H7 (cell line): ENCODE data around the gene FOLR3. TPM values are rescaled to one million over a fixed set of nuclear protein-coding genes. Genes with fewer than 3 reads are reported as not detected.
"Not testable (repeated sequence)": the region's sequence is repeated elsewhere in the genome, so short reads cannot be mapped to it uniquely, and the experiment has no call there.

ENCODE experiments used
- DNase-seq: peaks from one replicate; pipeline ENCODE4 v3.0.0; 2012
- H3K27me3 ChIP-seq: 2 replicates; pipeline ENCODE4 v1.6.0; 2011; ENCODE audit warnings: mild to moderate bottlenecking, low read length; ENCODE audit not compliant: control insufficient read depth, insufficient read depth
- H3K36me3 ChIP-seq: replicated peaks from 2 replicates; pipeline ENCODE4 v1.5.1; 2011; ENCODE audit warnings: low read length; ENCODE audit not compliant: control insufficient read depth, insufficient read depth
- H3K4me3 ChIP-seq: 2 replicates; pipeline ENCODE4 v1.5.1; 2011; ENCODE audit warnings: low read depth, mild to moderate bottlenecking, control low read depth, low read length, moderate library complexity; ENCODE audit not compliant: insufficient read depth
- total RNA-seq: library from RNA; depleted of rRNA; stranded (reverse); fragments of >200 nt; shearing (Covaris generic); gene quantifications from 2 replicates; pipeline ENCODE4 v1.2.3, GENCODE V29; 2014

Gene FOLR3
- total RNA-seq, 1 experiment from 2014 or later = not detected

DNA sequence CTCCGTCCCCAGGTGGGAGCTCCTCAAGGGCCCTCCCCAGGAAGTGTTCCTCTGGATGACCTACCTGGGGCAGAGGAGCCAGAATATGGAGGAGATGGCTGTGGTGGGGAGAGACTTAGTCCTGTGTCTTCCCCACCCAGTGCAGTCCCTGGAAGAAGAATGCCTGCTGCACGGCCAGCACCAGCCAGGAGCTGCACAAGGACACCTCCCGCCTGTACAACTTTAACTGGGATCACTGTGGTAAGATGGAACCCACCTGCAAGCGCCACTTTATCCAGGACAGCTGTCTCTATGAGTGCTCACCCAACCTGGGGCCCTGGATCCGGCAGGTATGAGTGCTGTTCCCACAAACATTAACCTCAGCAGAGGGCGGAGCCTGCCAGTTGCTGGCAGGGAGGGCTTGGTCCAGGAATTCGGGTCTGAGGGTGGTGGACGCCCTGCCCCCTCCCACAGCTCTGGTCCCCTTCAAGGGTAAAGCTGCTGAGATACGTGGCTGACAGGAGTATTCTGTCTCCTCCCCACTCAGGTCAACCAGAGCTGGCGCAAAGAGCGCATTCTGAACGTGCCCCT is 3.4 kb downstream of the FOLR3 start:
- Histone ChIP-seq H3K4me3 (no peak overlapping the region), H3K27me3 (no peaks in the 10 kb centered on the region), H3K36me3 (no peaks in the 10 kb centered on the region)
- no peak for DNase-seq

DNA sequence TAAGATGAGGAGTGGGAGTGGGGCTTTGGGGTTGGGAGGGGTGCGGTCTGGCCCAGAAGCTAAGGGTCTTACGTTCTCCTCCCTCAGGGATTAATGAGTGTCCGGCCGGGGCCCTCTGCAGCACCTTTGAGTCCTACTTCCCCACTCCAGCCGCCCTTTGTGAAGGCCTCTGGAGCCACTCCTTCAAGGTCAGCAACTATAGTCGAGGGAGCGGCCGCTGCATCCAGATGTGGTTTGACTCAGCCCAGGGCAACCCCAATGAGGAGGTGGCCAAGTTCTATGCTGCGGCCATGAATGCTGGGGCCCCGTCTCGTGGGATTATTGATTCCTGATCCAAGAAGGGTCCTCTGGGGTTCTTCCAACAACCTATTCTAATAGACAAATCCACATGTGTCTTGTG is 4.0 kb downstream of the FOLR3 start:
- H3K27me3 ChIP-seq = no peaks in the 10 kb centered on the region
- no peak for DNase-seq
- no peak overlapping the region for H3K4me3 ChIP-seq
- H3K36me3 ChIP-seq = no peaks in the 10 kb centered on the region

DNA sequence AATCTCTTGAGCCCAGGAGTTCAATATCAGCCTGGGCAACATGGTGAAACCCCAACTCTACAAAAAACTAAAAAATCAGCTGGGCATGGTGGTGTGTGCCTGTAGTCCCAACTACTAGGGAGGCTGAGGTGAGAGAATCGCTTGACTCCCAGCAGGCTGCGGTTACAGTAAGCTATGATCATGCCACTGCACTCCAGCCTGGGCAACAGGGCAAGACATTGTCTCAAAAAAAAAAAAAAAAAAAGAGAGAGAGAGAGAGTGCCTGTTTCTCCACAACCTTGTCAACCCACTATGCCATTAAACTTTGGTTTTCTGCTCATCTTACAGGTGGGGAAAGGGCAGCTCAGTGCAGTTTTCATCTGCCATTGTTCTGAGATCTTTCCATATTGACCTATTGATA is 5.1 kb downstream of the FOLR3 start:
- no peak for DNase-seq
- no peak overlapping the region for H3K4me3 ChIP-seq
- H3K27me3 ChIP-seq = no peaks in the 10 kb centered on the region
- H3K36me3 ChIP-seq = no peaks in the 10 kb centered on the region

DNA sequence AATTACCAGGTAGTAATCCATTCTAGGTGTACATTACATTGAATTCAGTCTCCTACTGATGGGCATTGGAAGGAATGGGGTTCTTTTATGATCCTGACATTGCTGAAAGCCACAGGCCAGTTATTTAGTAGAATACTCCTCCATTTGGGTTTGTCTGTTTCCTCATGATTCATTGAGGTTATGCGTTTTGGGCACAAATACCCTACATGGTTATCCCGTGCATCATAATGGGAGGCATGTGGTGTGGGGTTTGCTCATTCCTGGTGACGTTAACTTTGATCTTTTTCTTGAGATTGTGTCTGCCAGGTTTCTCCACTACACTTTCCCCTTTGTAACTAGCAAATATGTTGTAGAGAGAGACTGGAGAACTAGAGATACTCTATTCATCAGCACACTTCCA is 5.5 kb downstream of the FOLR3 start:
- Histone ChIP-seq H3K27me3 (no peaks in the 10 kb centered on the region), H3K36me3 (no peaks in the 10 kb centered on the region), H3K4me3 (no peak overlapping the region)
- no peak for DNase-seq

DNA sequence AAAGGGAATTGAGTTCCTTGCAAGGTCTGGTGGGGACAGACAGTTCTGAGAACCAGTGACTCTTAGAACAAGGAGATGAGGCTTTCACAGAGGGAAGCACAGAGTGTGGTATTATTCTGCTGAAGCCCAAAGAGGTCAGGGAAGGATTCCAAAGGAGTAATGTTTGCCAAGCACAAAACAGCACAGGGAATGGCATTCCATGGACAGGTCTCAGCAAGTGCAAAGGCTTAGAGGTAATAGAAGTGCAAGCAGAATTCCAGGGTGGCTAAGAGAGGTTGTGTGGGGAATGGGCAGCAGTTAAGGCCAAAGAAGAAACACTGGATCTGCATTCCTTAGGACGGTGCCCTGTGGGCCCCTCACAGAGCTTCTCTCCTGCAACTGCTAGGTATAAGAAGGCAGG is 6.6 kb downstream of the FOLR3 start:
- DNase-seq, H3K4me3 ChIP-seq, H3K27me3 ChIP-seq, H3K36me3 ChIP-seq: not testable (repeated sequence)

DNA sequence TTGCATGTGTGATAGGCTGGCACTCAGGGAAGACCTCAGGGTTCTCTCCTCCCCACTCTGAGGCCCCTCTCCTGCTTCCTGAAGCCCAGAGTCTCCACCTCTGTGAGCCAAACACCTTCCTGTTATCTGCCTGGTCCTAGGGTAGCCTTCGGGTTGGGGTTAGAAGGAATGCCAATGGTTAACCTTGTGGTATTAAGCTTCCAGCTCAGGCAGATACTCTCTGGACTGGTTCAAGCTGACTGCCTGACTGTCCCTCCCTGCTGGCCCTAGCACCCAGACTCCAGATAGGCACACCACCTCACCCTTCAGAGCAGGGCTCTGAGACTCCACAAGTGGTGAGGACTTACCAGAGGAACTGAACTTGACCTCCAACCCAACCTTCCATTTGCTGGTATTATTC is 7.0 kb downstream of the FOLR3 start:
- not testable (repeated sequence) for H3K36me3 ChIP-seq, H3K27me3 ChIP-seq, H3K4me3 ChIP-seq, DNase-seq

DNA sequence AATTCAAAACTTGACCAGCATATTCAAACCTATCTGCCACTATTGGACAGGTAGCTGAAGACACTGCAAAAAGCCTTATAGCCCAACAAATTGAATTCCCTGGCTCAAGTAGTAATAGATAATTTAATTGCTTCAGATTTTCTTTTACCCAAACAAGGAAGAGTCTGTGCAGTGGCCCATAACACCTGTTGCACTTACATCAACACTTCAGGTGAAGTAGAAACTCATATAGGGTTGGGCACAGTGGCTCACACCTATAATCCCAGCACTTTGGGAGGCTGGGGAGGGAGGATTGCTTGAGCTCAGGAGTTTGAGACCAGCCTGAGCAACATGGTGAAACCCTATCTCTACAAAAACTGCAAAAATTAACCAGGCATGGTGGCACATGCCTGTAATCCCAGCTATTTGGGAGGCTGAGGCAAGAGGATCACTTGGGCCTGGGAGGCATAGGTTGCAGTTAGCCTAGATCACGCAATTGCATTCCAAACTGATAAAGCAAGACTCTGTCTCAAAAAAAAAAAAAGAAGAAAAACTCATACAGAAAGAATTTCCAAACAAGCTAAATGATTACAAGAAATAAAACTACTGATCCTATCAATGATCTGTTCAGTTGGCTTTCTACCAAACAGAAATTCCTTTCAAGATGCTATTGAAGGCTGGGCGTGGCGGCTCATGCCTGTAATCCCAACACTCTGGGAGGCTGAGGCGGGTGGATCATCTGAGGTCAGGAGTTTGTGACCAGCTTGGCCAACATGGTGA is 9.5 kb downstream of the FOLR3 start:
- no peak for DNase-seq

DNA sequence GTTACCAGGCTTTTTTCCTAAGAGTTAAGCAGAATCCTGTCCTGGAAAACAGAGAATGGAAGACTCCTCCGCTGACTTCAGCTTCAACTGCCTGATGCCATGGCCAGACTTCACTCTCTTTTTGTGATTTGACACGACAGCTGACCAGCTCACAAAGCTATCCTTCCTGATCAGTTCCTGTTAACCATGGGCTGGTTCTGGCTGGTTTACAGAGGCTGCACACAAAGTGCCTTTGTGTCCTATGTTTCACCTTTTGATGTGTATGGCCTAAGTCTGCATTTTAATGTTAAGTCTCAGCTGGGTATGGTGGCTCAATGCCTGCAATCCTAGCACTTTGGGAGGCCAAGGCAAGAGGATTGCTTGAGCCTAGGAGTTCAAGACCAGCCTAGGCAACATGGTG is 11.1 kb downstream of the FOLR3 start:
- Histone ChIP-seq H3K36me3 (no peaks in the 10 kb centered on the region), H3K4me3 (no peak overlapping the region), H3K27me3 (no peaks in the 10 kb centered on the region)
- no peak for DNase-seq

More for the DNA sequence above, 9.5 kb downstream of the FOLR3 start:
- no peaks in the 10 kb centered on the region for H3K27me3 ChIP-seq
- no peak overlapping the region for H3K4me3 ChIP-seq
- H3K36me3 ChIP-seq = no peaks in the 10 kb centered on the region

DNA sequence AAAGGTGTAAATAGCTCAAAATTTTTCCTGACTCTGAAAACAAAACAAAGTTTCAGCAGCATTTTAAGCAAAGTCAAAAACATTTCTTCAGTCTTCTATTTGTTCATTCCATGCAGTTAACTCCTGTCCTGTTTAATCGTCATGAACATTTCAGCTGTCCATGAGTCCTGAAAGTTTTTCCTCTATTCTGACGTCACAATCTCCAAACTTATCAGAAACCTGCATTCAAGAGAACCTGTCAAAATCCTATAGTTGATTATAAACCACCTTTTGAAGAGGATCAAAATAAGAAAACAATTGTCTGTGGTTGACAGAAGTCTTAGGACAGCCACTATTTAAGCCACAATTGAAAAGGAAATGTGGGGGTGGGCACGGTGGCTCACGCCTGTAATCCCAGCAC is 15.4 kb downstream of the FOLR3 start:
- DNase-seq = no peak
- Histone ChIP-seq H3K36me3 (no peaks in the 10 kb centered on the region), H3K27me3 (no peaks in the 10 kb centered on the region), H3K4me3 (no peak overlapping the region)

DNA sequence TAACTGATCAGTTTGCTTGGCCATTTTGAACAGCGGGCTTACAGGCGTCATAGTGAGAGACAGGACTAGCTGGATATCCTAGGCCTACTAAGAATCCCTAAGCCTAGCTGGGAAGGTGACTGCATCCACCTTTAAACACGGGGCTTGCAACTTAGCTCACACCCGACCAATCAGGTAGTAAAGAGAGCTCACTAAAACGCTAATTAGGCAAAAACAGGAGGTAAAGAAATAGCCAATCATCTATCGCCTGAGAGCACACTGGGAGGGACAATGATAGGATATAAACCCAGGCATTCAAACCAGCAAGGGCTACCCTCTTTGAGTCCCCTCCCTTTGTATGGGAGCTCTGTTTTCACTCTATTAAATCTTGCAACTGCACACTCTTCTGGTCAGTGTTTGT is 18.3 kb downstream of the FOLR3 start:
- DNase-seq, H3K27me3 ChIP-seq, H3K4me3 ChIP-seq, H3K36me3 ChIP-seq: not testable (repeated sequence)

DNA sequence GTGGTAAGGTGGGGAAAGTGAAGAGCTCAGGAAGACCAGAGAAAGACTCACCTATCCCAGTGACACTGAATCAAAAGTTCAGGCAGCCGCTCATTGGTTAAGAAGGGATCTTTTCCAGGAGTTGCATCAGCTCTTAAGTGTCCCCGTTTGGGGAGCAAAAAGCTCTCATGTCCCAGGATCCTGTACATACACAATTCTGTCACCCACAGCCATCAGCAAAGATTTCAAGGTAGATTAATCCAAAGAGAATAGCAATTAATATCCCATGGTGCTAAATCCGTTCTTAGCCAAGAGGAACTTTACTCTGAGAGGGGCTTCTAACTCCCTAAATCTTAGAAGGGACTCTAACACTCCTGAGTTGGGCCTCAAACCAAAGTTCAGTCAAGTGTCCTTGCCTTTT is 19.3 kb downstream of the FOLR3 start:
- no peak overlapping the region for H3K4me3 ChIP-seq
- no peak for DNase-seq
- H3K27me3 ChIP-seq = 0 out of 2 replicates have a peak, but pooled peaks cover 1% of the 10 kb centered on the region
- H3K36me3 ChIP-seq = no peaks in the 10 kb centered on the region

DNA sequence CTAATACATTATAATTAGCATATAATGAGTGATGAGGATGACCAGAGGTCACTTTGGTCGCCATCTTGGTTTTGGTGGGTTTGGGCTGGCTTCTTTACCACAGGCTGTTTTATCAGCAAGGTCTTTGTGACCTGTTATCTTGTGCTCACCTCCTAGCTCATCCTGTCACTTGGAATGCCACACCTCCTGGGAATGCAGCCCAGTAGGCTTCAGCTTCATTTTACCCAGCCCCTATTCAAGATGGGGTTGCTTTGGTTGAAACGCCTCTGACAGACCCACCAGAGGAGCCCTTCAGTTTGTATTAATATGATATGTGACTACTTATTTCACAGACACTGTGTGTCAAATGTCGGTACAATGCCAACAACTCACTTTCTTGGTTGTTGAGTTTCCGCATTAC is 20.2 kb downstream of the FOLR3 start:
- Histone ChIP-seq H3K4me3 (no peak overlapping the region), H3K36me3 (no peaks in the 10 kb centered on the region), H3K27me3 (0 out of 2 replicates have a peak, but pooled peaks cover 1% of the 10 kb centered on the region)
- DNase-seq = no peak

DNA sequence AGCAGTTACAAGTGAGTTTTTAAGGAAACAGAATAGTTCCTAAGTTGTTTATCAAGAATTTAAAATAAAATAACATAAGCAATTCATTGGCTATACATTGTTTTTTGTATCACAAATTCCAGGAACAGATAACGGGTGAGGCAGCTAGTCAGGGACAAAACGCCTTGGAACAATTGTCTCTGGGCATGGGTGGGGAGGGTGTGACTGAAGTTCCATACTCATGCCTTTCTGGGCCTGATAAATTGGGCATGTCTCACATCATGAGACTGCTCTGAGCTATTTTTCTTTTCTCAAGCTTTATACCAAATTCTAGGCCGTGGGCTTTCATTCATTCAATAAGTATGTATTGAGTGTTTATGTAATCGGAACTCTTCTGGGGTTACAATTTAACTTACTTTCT is 21.6 kb downstream of the FOLR3 start:
- DNase-seq = no peak
- Histone ChIP-seq H3K36me3 (no peaks in the 10 kb centered on the region), H3K4me3 (no peak overlapping the region), H3K27me3 (0 out of 2 replicates have a peak, but pooled peaks cover 1% of the 10 kb centered on the region)

DNA sequence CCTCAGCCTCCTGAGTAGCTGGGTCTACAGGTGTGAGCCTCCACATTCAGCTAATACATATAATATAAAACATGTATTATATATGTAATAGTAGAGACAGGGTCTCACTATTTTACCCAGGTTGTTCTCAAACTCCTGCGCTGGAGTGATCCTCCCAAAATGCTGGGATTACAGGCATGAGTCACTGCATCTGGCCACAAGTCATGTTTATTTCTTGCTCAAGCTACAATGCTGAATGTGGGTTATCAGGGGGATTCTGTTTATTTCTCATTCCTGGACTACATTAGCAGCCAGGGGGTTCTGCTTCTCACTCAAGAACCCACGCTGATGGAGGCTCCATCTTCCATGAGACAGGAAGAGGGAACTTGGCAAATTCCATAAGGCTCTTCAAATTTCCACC is 24.8 kb downstream of the FOLR3 start:
- Histone ChIP-seq H3K4me3 (no peak overlapping the region), H3K36me3 (no peaks in the 10 kb centered on the region), H3K27me3 (0 out of 2 replicates have a peak, but pooled peaks cover 1% of the 10 kb centered on the region)
- DNase-seq = no peak

DNA sequence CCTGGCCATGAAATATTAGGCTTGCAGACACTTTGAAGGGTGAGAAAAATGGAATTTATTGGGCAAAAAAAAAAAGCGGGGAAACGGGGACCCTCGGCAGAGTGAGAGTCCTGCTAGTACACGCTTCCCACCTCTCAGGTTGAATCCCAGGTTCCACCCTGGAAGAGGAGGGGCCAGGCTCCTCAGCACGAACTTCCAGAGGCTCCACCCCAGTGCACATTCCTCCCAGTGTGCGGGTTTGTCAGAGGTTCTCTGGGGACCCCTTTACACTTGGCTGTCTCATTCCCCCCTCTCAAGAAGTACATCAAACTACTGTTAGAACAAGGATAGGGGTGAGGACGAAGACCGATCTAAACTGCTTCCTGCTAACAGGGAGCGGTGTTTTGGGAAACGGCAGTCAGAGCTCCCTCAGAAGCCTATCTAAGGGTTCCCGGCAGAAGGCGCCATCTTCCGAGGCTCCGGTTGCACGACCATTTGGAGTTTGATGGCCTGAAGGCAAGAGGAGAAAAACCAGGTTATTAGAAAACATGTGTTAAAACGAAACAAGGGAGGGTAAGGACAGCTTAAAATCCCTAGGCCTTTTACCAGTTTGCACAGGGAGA is 27.5 kb downstream of the FOLR3 start:
- no peak for DNase-seq
- Histone ChIP-seq H3K36me3 (no peaks in the 10 kb centered on the region), H3K27me3 (0 out of 2 replicates have a peak, but pooled peaks cover 1% of the 10 kb centered on the region), H3K4me3 (no peak overlapping the region)
